A673 (cell line): ENCODE measurements around the gene UCN.

Experiments
- EZH2 ChIP-seq: fragments of 200-600 bp; sonication (generic); IDR thresholded peaks from 2 replicates; pipeline ENCODE4 v1.6.1; 2017; ENCODE audit warnings: borderline replicate concordance, low read depth, mild to moderate bottlenecking, mixed read lengths, antibody characterized with exemption, low read length; ENCODE audit not compliant: poor library complexity, severe bottlenecking
- TF ChIP-seq, protein P1 (sequence below): fragments of 300-800, 200-600 bp; sonication (generic); conservative IDR thresholded peaks from 2 replicates; pipeline ENCODE4 v1.5.1; 2017; ENCODE audit warnings: low read depth, mild to moderate bottlenecking, antibody characterized with exemption, low read length, moderate library complexity, mixed read lengths

DNA sequence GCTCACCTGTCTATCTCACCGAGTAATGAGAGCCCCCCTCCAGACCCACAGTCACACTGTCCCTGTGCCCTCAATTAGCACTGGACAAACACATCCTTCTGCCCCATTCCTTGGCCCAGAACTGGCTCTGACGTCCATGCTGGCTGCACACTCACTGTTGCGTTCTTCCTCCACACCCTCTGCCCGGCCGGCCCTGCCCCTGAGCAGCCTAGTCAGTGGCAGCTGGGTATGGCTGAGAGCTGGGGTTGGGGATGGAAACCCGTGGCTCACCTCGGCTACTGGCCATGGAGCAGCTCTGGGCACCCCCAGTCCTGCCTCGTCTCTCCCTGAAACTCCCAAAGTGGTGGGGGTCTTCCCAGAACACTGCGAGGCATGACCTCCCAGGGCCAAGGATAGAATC, 6.5 kb upstream of the UCN start:
- TF ChIP-seq, protein P1, sequence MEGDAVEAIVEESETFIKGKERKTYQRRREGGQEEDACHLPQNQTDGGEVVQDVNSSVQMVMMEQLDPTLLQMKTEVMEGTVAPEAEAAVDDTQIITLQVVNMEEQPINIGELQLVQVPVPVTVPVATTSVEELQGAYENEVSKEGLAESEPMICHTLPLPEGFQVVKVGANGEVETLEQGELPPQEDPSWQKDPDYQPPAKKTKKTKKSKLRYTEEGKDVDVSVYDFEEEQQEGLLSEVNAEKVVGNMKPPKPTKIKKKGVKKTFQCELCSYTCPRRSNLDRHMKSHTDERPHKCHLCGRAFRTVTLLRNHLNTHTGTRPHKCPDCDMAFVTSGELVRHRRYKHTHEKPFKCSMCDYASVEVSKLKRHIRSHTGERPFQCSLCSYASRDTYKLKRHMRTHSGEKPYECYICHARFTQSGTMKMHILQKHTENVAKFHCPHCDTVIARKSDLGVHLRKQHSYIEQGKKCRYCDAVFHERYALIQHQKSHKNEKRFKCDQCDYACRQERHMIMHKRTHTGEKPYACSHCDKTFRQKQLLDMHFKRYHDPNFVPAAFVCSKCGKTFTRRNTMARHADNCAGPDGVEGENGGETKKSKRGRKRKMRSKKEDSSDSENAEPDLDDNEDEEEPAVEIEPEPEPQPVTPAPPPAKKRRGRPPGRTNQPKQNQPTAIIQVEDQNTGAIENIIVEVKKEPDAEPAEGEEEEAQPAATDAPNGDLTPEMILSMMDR = no peak
- TF ChIP-seq EZH2 = no peak
